Stimulated activated CD4-positive, alpha-beta T cell treated with anti-CD3 and anti-CD28 coated beads, Interleukin-12 subunit alpha, Interleukin-12 subunit beta, amount 100 ng/mL, for 24 hours (primary cell): ENCODE results near the gene GRID1.
"Not testable (repeated sequence)": the region's sequence is repeated elsewhere in the genome, so short reads cannot be mapped to it uniquely, and the experiment has no call there.

Experiments
- DNase-seq, 2 experiments: peaks; one replicate each; pipeline ENCODE4 v3.0.0-alpha.2; 2020; ENCODE audit warnings: low read depth in 2 of 2

Gene GRID1

GRCh38 chr10:86191686-86192085 lies 174.9 kb downstream of the GRID1 start:
- DNase-seq: no peak

- no peak for DNase-seq
Measured at GRCh38 chr10:86191166-86191565, 175.4 kb downstream of the GRID1 start.

GRCh38 chr10:86190291-86190690 lies 176.3 kb downstream of the GRID1 start:
- no peak for DNase-seq

GRCh38 chr10:86189891-86190290 lies 176.7 kb downstream of the GRID1 start:
- DNase-seq: no peak

- no peak for DNase-seq
Measured at GRCh38 chr10:86188796-86189558, 177.6 kb downstream of the GRID1 start.

GRCh38 chr10:86188326-86188725 lies 178.3 kb downstream of the GRID1 start:
- DNase-seq: no peak

- no peak for DNase-seq
Measured at GRCh38 chr10:86187499-86188239, 178.9 kb downstream of the GRID1 start.

- DNase-seq: no peak
Measured at GRCh38 chr10:86186633-86187032, 180.0 kb downstream of the GRID1 start.

- no peak for DNase-seq
Measured at GRCh38 chr10:86182595-86182994, 184.0 kb downstream of the GRID1 start.

GRCh38 chr10:86182150-86182549 lies 184.4 kb downstream of the GRID1 start:
- DNase-seq: no peak

- DNase-seq: no peak
Measured at GRCh38 chr10:86180861-86181260, 185.7 kb downstream of the GRID1 start.

- DNase-seq: no peak
Measured at GRCh38 chr10:86179961-86180360, 186.6 kb downstream of the GRID1 start.

- no peak for DNase-seq
Measured at GRCh38 chr10:86179153-86179524, 187.5 kb downstream of the GRID1 start.

- DNase-seq: no peak
Measured at GRCh38 chr10:86178401-86179152, 188.0 kb downstream of the GRID1 start.

GRCh38 chr10:86177537-86178155 lies 188.9 kb downstream of the GRID1 start:
- no peak for DNase-seq

- DNase-seq: no peak
Measured at GRCh38 chr10:86176850-86177536, 189.6 kb downstream of the GRID1 start.

- not testable (repeated sequence) for DNase-seq
Measured at GRCh38 chr10:86175476-86175875, 191.1 kb downstream of the GRID1 start.

- DNase-seq: no peak
Measured at GRCh38 chr10:86172301-86172700, 194.3 kb downstream of the GRID1 start.

GRCh38 chr10:86170255-86171108 lies 196.1 kb downstream of the GRID1 start:
- DNase-seq: no peak

- DNase-seq: no peak
Measured at GRCh38 chr10:86169506-86170254, 196.9 kb downstream of the GRID1 start.
